CD1c-positive myeloid dendritic cell (primary cell): ENCODE results near the gene ALDH2.
"Not testable (repeated sequence)": the region's sequence is repeated elsewhere in the genome, so short reads cannot be mapped to it uniquely, and the experiment has no call there.

ENCODE experiments used
- DNase-seq: peaks from one replicate; pipeline ENCODE4 v3.0.0-alpha.2; 2016; ENCODE audit errors: extremely low spot score

Gene ALDH2

DNA sequence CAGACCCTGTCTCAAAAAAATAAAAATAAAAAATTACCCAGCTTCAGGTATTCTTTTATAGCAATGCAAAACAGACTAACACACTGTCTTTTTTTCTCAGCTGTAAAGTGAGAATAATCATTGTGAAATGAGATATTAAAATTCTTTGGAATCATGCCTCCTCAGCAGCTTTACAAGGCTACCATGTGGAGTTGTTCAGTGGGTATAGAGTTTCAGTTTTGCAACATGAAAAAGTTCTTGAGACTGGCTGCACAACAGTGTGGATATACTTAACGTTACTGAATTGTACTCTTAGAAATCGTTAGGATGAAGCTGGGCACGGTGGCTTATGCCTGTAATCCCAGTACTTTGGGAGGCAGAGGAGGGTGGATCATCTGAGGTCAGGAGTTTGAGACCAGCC, 59.6 kb downstream of the ALDH2 start:
- no peak for DNase-seq

DNA sequence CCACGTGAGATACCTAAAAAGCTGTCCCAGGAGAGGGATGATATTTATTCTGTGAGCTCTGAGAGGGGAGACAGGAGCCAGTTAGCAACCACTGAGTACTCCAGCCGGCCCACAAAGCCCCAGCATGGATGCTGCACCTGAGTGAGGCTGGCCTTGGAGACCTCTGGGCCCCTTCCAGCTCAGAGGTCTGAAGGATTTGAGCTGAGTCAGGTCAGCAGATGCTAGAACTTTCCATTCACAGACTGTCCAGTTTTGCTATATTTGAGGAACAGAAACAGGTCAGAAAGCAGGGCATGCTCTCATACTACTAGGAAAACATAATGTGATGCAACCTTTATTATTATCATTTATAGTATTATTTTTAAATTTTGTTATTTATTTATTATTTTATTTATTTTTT, 60.3 kb downstream of the ALDH2 start:
- peak; percentile 58 for DNase-seq

- DNase-seq: no peak
Observed at GRCh38 chr12:111827907-111828306, 61.2 kb downstream of the ALDH2 start.

DNA sequence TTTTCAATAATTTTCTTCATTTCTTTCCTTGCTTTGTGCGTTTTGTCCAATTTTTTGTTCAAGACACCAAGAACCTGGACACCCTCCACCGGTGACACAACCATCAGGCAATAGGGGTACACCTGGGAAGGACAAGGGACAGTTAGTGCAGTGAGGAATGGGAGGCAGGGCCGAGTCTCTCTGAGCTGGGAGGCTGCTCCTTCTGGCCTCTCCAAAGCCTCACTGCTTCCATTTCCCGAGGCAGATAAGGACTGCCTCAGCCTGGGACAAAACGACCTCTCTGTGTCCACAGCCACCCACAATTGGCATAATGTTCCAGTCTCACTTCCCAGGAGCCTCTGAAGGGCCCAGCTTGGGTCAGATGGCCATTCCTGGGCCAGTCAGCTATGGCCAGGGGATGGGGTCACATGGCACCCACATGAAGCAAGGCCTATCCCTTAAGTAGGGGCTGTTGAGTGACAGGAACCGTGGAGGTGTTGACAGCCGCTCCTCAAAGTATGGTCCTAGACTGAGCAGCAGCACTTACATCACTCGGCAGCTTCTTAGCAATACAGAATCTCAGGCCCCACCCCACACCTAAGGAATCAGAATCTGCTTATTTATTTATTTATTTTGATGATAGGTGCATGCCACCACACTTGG, 61.7 kb downstream of the ALDH2 start:
- no peak for DNase-seq

GRCh38 chr12:111829635-111830034, 62.9 kb downstream of the ALDH2 start:
- not testable (repeated sequence) for DNase-seq

DNA sequence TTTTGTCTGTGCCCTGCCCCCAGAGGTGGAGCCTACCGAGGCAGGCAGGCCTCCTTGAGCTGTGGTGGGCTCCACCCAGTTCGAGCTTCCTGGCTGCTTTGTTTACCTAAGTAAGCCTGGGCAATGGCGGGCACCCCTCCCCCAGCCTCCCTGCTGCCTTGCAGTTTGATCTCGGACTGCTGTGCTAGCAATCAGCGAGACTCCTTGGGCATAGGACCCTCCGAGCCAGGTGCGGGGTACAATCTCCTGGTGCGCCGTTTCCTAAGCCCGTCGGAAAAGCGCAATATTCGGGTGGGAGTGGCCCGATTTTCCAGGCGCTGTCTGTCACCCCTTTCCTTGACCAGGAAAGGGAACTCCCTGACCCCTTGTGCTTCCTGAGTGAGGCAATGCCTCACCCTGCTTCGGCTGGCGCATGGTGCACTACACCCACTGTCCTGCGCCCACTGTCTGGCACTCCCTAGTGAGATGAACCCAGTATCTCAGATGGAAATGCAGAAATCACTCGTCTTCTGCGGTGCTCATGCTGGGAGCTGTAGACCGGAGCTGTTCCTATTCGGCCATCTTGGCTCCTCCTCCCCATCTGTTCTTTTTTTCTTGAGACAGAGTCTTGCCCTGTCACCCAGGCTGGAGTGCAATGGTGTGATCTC, 68.1 kb downstream of the ALDH2 start:
- DNase-seq: peak; percentile 73

DNA sequence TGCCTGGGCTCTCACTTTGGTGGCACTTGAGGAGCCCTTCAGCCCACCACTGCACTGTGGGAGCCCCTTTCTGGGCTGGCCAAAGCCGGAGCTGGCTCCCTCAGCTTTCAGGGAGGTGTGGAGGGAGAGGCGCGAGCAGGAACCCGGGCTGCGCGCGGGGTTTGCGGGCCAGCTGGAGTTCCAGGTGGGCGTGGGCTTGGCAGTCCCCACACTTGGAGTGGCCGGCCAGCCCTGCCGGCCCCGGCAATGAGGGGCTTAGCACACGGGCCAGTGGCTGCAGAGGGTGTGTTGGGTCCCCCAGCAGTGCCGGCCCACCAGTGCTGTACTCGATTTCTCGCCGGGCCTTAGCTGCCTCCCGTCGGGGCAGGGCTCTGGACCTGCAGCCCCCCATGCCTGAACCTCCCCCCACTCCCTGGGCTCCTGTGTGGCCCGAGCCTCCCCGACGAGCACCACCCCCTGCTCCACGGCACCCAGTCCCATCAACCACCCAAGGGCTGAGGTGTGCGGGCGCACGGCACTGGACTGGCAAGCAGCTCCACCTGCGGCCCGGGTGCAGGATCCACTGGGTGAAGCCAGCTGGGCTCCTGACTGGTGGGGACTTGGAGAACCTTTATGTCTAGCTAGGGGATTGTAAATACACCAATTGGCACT, 68.9 kb downstream of the ALDH2 start:
- not testable (repeated sequence) for DNase-seq

GRCh38 chr12:111838353-111838752, 71.6 kb downstream of the ALDH2 start:
- DNase-seq: no peak

DNA sequence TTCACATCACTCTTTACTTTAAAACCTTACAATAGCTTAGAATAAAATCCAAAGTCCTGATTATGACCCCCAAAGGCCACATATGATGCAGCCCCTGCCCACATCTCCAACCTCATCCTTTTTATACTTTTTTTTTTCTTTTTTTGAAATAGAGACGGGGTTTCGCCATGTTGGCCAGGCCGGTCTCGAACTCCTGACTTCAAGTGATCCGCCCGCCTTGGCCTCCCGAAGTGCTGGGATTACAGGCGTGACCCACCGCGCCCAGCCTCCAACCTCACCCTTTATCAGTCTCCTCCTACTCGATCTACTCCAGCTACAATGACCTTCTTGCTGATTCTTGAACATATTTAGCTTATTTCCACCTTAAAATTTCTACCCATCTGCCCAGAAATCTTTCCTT, 74.1 kb downstream of the ALDH2 start:
- DNase-seq: no peak

- no peak for DNase-seq
Observed at GRCh38 chr12:111841236-111841749, 74.6 kb downstream of the ALDH2 start.

- peak; percentile 99 for DNase-seq
Observed at GRCh38 chr12:111841750-111842555, 75.2 kb downstream of the ALDH2 start, which contains the start of gene MAPKAPK5. MAPKAPK5 (plus strand) TSS chr12:111842228; CDS start chr12:111842734, 506 bp downstream.

GRCh38 chr12:111842556-111843396, 76.0 kb downstream of the ALDH2 start:
- DNase-seq: peak; percentile 45

DNA sequence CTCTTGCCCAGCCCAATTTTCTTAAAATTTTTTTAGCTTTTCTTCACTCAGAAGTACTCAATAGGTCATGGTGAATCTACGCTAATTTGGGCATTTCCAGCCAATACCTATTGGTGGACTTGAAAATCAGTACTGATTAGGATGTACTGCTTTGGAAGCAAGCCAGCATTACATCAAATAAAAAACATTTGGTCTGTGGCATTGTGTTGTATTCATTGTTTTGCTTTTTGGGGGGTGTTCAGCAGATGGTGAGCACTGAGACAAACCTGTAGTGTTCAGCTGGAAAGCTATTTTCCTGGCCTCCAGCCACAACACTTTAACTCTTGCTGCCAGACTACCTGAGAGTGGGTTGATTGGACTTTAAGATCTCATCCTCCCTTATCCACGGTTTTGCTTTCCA, 79.3 kb downstream of the ALDH2 start:
- no peak for DNase-seq

DNA sequence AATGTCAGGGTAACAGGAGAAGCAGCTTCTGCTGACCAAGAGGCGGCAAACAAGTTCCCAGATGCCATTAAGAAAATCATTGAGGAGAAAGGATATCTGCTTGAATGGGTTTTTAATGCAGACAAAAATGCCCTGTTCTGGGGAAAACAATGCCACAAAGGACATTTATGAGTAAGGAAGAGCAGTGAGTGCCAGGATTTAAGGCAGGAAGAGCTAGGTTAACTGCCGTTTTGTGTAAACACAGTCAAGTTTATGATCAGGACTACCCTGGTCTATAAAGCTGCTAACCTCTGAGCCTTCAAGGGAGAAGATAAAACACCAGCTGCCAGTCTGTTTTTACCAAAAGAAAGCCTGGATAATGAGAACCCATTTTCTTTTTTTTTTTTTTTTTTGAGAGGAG, 83.8 kb downstream of the ALDH2 start:
- no peak for DNase-seq

GRCh38 chr12:111858186-111858585, 91.5 kb downstream of the ALDH2 start:
- DNase-seq: no peak

DNA sequence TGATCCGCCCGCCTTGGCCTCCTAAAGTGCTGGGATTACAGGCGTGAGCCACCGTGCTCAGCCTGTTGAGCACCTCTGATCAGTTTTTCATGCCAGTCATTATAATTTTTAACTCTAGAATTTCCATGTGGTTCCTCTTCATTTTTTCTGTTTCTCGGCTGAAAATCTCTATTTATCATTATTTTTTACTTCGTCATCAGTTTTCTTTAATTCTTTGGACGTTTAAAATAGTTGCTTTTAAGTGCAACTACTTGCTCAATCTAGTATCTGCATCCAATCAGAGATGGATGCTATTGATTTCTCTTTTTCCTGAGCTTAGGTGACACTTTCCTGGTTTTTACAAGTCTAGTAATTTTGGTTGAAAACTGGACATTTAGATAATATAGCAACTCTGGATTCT, 92.0 kb downstream of the ALDH2 start:
- no peak for DNase-seq

GRCh38 chr12:111864913-111865312, 98.2 kb downstream of the ALDH2 start:
- DNase-seq: peak; percentile 41
